HEK293 (cell line): ENCODE measurements around the gene PI16.

Source experiments
- CTCF ChIA-PET: fragments of 350-600 bp; formaldehyde crosslinking; extraction: SDS; loops from one replicate; lab custom pipeline; 2021; ENCODE audit warnings: antibody characterized with exemption; lab: Yijun Ruan, JAX
- POLR2A ChIA-PET: fragments of 300-600 bp; formaldehyde crosslinking; extraction: SDS; loops from one replicate; lab custom pipeline; 2020; ENCODE audit warnings: antibody characterized with exemption, inconsistent platforms; lab: Yijun Ruan, JAX
- H3K27ac ChIP-seq: fragments of 200-500 bp; sonication (Bioruptor generic); 2 replicates; pipeline ENCODE4 v1.5.1; 2014; ENCODE audit warnings: low read depth, low read length, control low read depth, inconsistent platforms; ENCODE audit errors: extremely low read depth
- H3K36me3 ChIP-seq, 2 experiments: fragments of 200-500 bp in 1 of 2; sonication (Bioruptor generic) in 1 of 2; 1 replicate in 1 of 2; 2 replicates in 1 of 2; pipeline ENCODE4 v1.5.1; 2014 to 2017; ENCODE audit warnings: inconsistent platforms in 2 of 2, low read length in 2 of 2; ENCODE audit not compliant: control insufficient read depth in 2 of 2, insufficient read depth in 1 of 2
- H3K4me1 ChIP-seq: fragments of 200-500 bp; sonication (Bioruptor generic); 2 replicates; pipeline ENCODE4 v1.5.1; 2014; ENCODE audit warnings: mild to moderate bottlenecking, low read length, inconsistent platforms; ENCODE audit not compliant: control insufficient read depth, insufficient read depth
- H3K4me3 ChIP-seq: 2 replicates; pipeline ENCODE4 v1.5.1; 2011; ENCODE audit warnings: low read depth, mild to moderate bottlenecking, control low read depth, low read length, moderate library complexity
- H3K9me3 ChIP-seq: fragments of 200-500 bp; sonication (Bioruptor generic); 2 replicates; pipeline ENCODE4 v1.5.1; 2014; ENCODE audit warnings: low read depth, low read length, inconsistent platforms; ENCODE audit not compliant: control insufficient read depth, insufficient read depth
- GFI1B ChIP-seq: fragments of 450-650 bp; formaldehyde crosslinking; IDR thresholded peaks from 2 replicates; pipeline ENCODE4 v1.5.1; 2016; ENCODE audit warnings: missing biosample characterization, missing genetic modification characterization
- GLI4 ChIP-seq: fragments of 450-650 bp; formaldehyde crosslinking; IDR thresholded peaks from 2 replicates; pipeline ENCODE4 v1.5.1; 2016; ENCODE audit warnings: missing biosample characterization, missing genetic modification characterization
- GLIS1 ChIP-seq: fragments of 450-650 bp; formaldehyde crosslinking; IDR thresholded peaks from 2 replicates; pipeline ENCODE4 v1.5.1; 2016; ENCODE audit warnings: missing biosample characterization, missing genetic modification characterization
- HOXC10 ChIP-seq: sonication (generic); formaldehyde crosslinking; IDR thresholded peaks from 2 replicates; pipeline ENCODE4 v1.8.1; 2023; ENCODE audit warnings: mild to moderate bottlenecking, missing genetic modification reagents
- KLF16 ChIP-seq: fragments of 450-650 bp; formaldehyde crosslinking; IDR thresholded peaks from 2 replicates; pipeline ENCODE4 v1.5.1; 2017; ENCODE audit warnings: missing biosample characterization, missing genetic modification characterization
- MYNN ChIP-seq: fragments of 450-650 bp; formaldehyde crosslinking; IDR thresholded peaks from 2 replicates; pipeline ENCODE4 v1.5.1; 2016; ENCODE audit warnings: missing biosample characterization, missing genetic modification characterization, borderline replicate concordance
- OVOL3 ChIP-seq: fragments of 450-650 bp; formaldehyde crosslinking; IDR thresholded peaks from 2 replicates; pipeline ENCODE4 v1.5.1; 2016; ENCODE audit warnings: missing biosample characterization, missing genetic modification characterization
- PATZ1 ChIP-seq: fragments of 450-650 bp; formaldehyde crosslinking; IDR thresholded peaks from 2 replicates; pipeline ENCODE4 v1.5.1; 2016; ENCODE audit warnings: missing biosample characterization, missing genetic modification characterization
- SALL2 ChIP-seq: fragments of 450-650 bp; formaldehyde crosslinking; IDR thresholded peaks from 2 replicates; pipeline ENCODE4 v1.5.0; 2017; ENCODE audit warnings: missing biosample characterization, mild to moderate bottlenecking, missing genetic modification characterization, borderline replicate concordance
- SCRT1 ChIP-seq: fragments of 450-650 bp; formaldehyde crosslinking; IDR thresholded peaks from 2 replicates; pipeline ENCODE4 v1.5.1; 2016; ENCODE audit warnings: missing biosample characterization, missing genetic modification characterization, borderline replicate concordance
- SETDB1 ChIP-seq: IDR thresholded peaks from one replicate; pipeline ENCODE4 v1.6.1; 2017; ENCODE audit warnings: mild to moderate bottlenecking, low read length, moderate library complexity, mixed read lengths; ENCODE audit not compliant: insufficient read length
- ZBTB20 ChIP-seq: fragments of 450-650 bp; formaldehyde crosslinking; IDR thresholded peaks from 2 replicates; pipeline ENCODE4 v1.5.1; 2016; ENCODE audit warnings: missing biosample characterization, missing genetic modification characterization
- ZBTB8A ChIP-seq: fragments of 450-650 bp; formaldehyde crosslinking; IDR thresholded peaks from 2 replicates; pipeline ENCODE4 v1.5.1; 2016; ENCODE audit warnings: missing biosample characterization, missing genetic modification characterization
- ZFHX2 ChIP-seq: fragments of 450-650 bp; formaldehyde crosslinking; conservative IDR thresholded peaks from 2 replicates; pipeline ENCODE4 v1.5.1; 2016; ENCODE audit warnings: missing biosample characterization, missing genetic modification characterization
- ZNF169 ChIP-seq: fragments of 450-650 bp; formaldehyde crosslinking; IDR thresholded peaks from 2 replicates; pipeline ENCODE4 v1.5.1; 2016; ENCODE audit warnings: missing biosample characterization, missing genetic modification characterization
- ZNF23 ChIP-seq: fragments of 450-650 bp; formaldehyde crosslinking; IDR thresholded peaks from 2 replicates; pipeline ENCODE4 v1.5.1; 2016; ENCODE audit warnings: missing biosample characterization, missing genetic modification characterization, borderline replicate concordance
- ZNF335 ChIP-seq: fragments of 450-650 bp; formaldehyde crosslinking; conservative IDR thresholded peaks from 2 replicates; pipeline ENCODE4 v1.5.1; 2016; ENCODE audit warnings: missing biosample characterization, missing genetic modification characterization
- ZNF354C ChIP-seq: fragments of 450-650 bp; formaldehyde crosslinking; IDR thresholded peaks from 2 replicates; pipeline ENCODE4 v1.5.1; 2016; ENCODE audit warnings: missing biosample characterization, missing genetic modification characterization, low read depth, borderline replicate concordance
- ZNF37A ChIP-seq: fragments of 450-650 bp; IDR thresholded peaks from 2 replicates; pipeline ENCODE4 v1.5.1; 2018; ENCODE audit warnings: missing biosample characterization, missing genetic modification characterization
- ZNF394 ChIP-seq: fragments of 450-650 bp; formaldehyde crosslinking; IDR thresholded peaks from 2 replicates; pipeline ENCODE4 v1.5.1; 2016; ENCODE audit warnings: missing biosample characterization, missing genetic modification characterization, mild to moderate bottlenecking, moderate library complexity, borderline replicate concordance
- ZNF416 ChIP-seq: fragments of 450-650 bp; formaldehyde crosslinking; IDR thresholded peaks from 2 replicates; pipeline ENCODE4 v1.5.1; 2016; ENCODE audit warnings: missing biosample characterization, missing genetic modification characterization
- ZNF423 ChIP-seq: fragments of 450-650 bp; formaldehyde crosslinking; IDR thresholded peaks from 2 replicates; pipeline ENCODE4 v1.5.1; 2016; ENCODE audit warnings: missing biosample characterization, missing genetic modification characterization
- ZNF488 ChIP-seq: fragments of 450-650 bp; formaldehyde crosslinking; IDR thresholded peaks from 2 replicates; pipeline ENCODE4 v1.5.1; 2016; ENCODE audit warnings: missing biosample characterization, missing genetic modification characterization
- ZNF501 ChIP-seq: fragments of 450-650 bp; formaldehyde crosslinking; IDR thresholded peaks from 2 replicates; pipeline ENCODE4 v1.5.1; 2016; ENCODE audit warnings: missing biosample characterization, missing genetic modification characterization
- ZNF639 ChIP-seq: fragments of 450-650 bp; formaldehyde crosslinking; IDR thresholded peaks from 2 replicates; pipeline ENCODE4 v1.5.1; 2016; ENCODE audit warnings: missing biosample characterization, missing genetic modification characterization
- ZNF701 ChIP-seq: fragments of 450-650 bp; formaldehyde crosslinking; IDR thresholded peaks from 2 replicates; pipeline ENCODE4 v1.5.1; 2016; ENCODE audit warnings: missing biosample characterization, missing genetic modification characterization
- ZNF707 ChIP-seq: fragments of 450-650 bp; formaldehyde crosslinking; IDR thresholded peaks from 2 replicates; pipeline ENCODE4 v1.5.1; 2016; ENCODE audit warnings: missing biosample characterization, missing genetic modification characterization
- ZNF747 ChIP-seq: fragments of 450-650 bp; formaldehyde crosslinking; IDR thresholded peaks from 2 replicates; pipeline ENCODE4 v1.5.1; 2016; ENCODE audit warnings: missing biosample characterization, missing genetic modification characterization
- ZNF776 ChIP-seq: fragments of 450-650 bp; formaldehyde crosslinking; IDR thresholded peaks from 2 replicates; pipeline ENCODE4 v1.5.0; 2017; ENCODE audit warnings: missing biosample characterization, missing genetic modification characterization, borderline replicate concordance
- ZSCAN16 ChIP-seq: fragments of 450-650 bp; formaldehyde crosslinking; IDR thresholded peaks from 2 replicates; pipeline ENCODE4 v1.5.1; 2016; ENCODE audit warnings: missing biosample characterization, missing genetic modification characterization
- ZSCAN30 ChIP-seq: fragments of 450-650 bp; IDR thresholded peaks from 2 replicates; pipeline ENCODE4 v1.5.1; 2018; ENCODE audit warnings: missing biosample characterization, mild to moderate bottlenecking, missing genetic modification characterization, moderate library complexity
- ZXDB ChIP-seq: fragments of 450-650 bp; formaldehyde crosslinking; IDR thresholded peaks from 2 replicates; pipeline ENCODE4 v1.5.1; 2016; ENCODE audit warnings: missing biosample characterization, missing genetic modification characterization

PI16 gene

GRCh38 chr6:36984581-36985416 is 30.3 kb downstream of the PI16 start (continued):
- TF ChIP-seq ZNF707 (tag by site-specific recombination) (no peak), PATZ1 (tag by site-specific recombination) (peak; percentile 86), ZNF639 (tag by site-specific recombination) (0 out of 2 replicates have a peak, but pooled peaks have one; percentile 25), ZNF416 (tag by site-specific recombination) (no peak), ZBTB8A (tag by site-specific recombination) (no peak), SCRT1 (tag by site-specific recombination) (no peak), ZNF354C (tag by site-specific recombination) (no peak), ZNF394 (tag by site-specific recombination) (no peak), ZBTB20 (peak; percentile 37; the same call in 1 of the 2 replicates), ZNF423 (tag by site-specific recombination) (no peak), ZSCAN30 (no peak), KLF16 (tag by site-specific recombination) (peak; percentile 34; the same call in 1 of the 2 replicates), OVOL3 (0 out of 2 replicates have a peak, but pooled peaks have one; percentile 11), HOXC10 (CRISPR knock-in tag) (no peak), GLIS1 (tag by site-specific recombination) (no peak), SALL2 (tag by site-specific recombination) (no peak; the same call in 1 of the 2 replicates), ZNF37A (no peak), GLI4 (tag by site-specific recombination) (0 out of 2 replicates have a peak, but pooled peaks have one; percentile 7), ZNF169 (no peak)

- no peak for TF ChIP-seq SETDB1
- TF ChIP-seq ZNF747 = no peak
- TF ChIP-seq ZNF776 (tag by site-specific recombination) = no peak
- TF ChIP-seq ZNF701 (tag by site-specific recombination) = no peak
- TF ChIP-seq ZSCAN16 = no peak
- TF ChIP-seq ZNF501 = no peak
- TF ChIP-seq MYNN (tag by site-specific recombination) = no peak
- TF ChIP-seq ZNF335 (tag by site-specific recombination) = peak; percentile 48; the same call in 1 of the 2 replicates
- TF ChIP-seq GFI1B (tag by site-specific recombination) = no peak
- 0 out of 2 replicates have a peak, but pooled peaks have one; percentile 23 for TF ChIP-seq ZNF488 (tag by site-specific recombination)
- no peak for TF ChIP-seq ZNF23 (tag by site-specific recombination)
- no peak for TF ChIP-seq ZXDB (tag by site-specific recombination)
- TF ChIP-seq ZFHX2 (tag by site-specific recombination) = no peak
- CTCF ChIA-PET = interaction anchor here (0.6 to 5.1 kb wide), 4 partner anchors 34 to 183 kb away, joined by 3 to 41 read pairs (median 4); no protein-coding TSS in a partner anchor
- H3K9me3 ChIP-seq = no peaks in the 10 kb centered on the region
- POLR2A ChIA-PET = interaction anchor here (0.5 to 1.8 kb wide), 33 partner anchors 9 to 390 kb away, joined by 3 to 20 read pairs (median 4); partner anchors contain the start of genes C6orf89, CDKN1A, PIM1 and PPIL1
- peaks cover 14% of the 10 kb centered on the region for H3K4me1 ChIP-seq
- H3K4me3 ChIP-seq = peak overlapping the region; percentile 77
- peak overlapping the region; percentile 92 for H3K27ac ChIP-seq
- H3K36me3 ChIP-seq = peaks cover 0 to 19% of the 10 kb centered on the region in 2 experiments; a peak in 2 of 3 replicates
Observed at GRCh38 chr6:36985417-36985807, 30.9 kb downstream of the PI16 start.
